Erythroblast (primary cell): Measurements from ENCODE around the gene UNC5CL.

ENCODE experiments used
- GATA1 ChIP-seq: IDR thresholded peaks from 2 replicates; pipeline ENCODE4 v1.6.1; 2011; ENCODE audit warnings: low read depth, mild to moderate bottlenecking, control low read depth, low read length, moderate library complexity
- POLR2A ChIP-seq: IDR thresholded peaks from 2 replicates; pipeline ENCODE4 v1.6.1; 2011; ENCODE audit warnings: mild to moderate bottlenecking, low read length

- TF ChIP-seq POLR2A (no peak), GATA1 (no peak)
Observed at GRCh38 chr6:41033776-41034175, 5.2 kb downstream of the UNC5CL start.
